Hair follicular keratinocyte (primary cell): Measurements from ENCODE around the gene CAMK2N1. TPM values are rescaled to one million over a fixed set of nuclear protein-coding genes. Genes with fewer than 3 reads are reported as not detected.

ENCODE experiments used
- total RNA-seq: library from RNA; depleted of rRNA; stranded (reverse); fragments of >200 nt; gene quantifications from 2 replicates; pipeline ENCODE4 v1.2.3, GENCODE V29; 2015

Gene CAMK2N1
- 18.5 and 26.4 TPM in 2 replicates for total RNA-seq

GRCh38 chr1:20485527-20486456 lies at the start of gene CAMK2N1:
CAMK2N1 (minus strand) TSS chr1:20486210; CDS start chr1:20485379, 831 bp downstream.

GRCh38 chr1:20507564-20508410 lies 21.8 kb upstream of the CAMK2N1 start, which contains the start of gene MUL1:
MUL1 (minus strand) TSS chr1:20508151; CDS start chr1:20508024, 127 bp downstream.

Other genes with a start within 250 kb of the CAMK2N1 start
- not detected in 2 replicates for gene VWA5B1, start 195.3 kb downstream of the CAMK2N1 start, total RNA-seq
- gene MUL1, start 21.9 kb upstream of the CAMK2N1 start, total RNA-seq, result 30.5 and 34.2 TPM in 2 replicates
- 0.11 and 0.31 TPM in 2 replicates for gene FAM43B, start 66.4 kb upstream of the CAMK2N1 start, total RNA-seq
- 24.3 and 35.7 TPM in 2 replicates for gene CDA, start 102.9 kb upstream of the CAMK2N1 start, total RNA-seq
- gene PINK1, start 147.2 kb upstream of the CAMK2N1 start, total RNA-seq, result 62.9 and 106 TPM in 2 replicates
- 377 and 487 TPM in 2 replicates for gene DDOST, start 175.2 kb upstream of the CAMK2N1 start, total RNA-seq
- 0.94 and 4.1 TPM in 2 replicates for gene KIF17, start 231.8 kb upstream of the CAMK2N1 start, total RNA-seq
- 77.1 and 90.8 TPM in 2 replicates for gene SH2D5, start 246.5 kb upstream of the CAMK2N1 start, total RNA-seq